Activated CD8-positive, alpha-beta memory T cell treated with anti-CD3 and anti-CD28 coated beads for 48 hours (primary cell): ENCODE data around the gene ATP13A1.
A peak's percentile ranks its signal among the peaks of the same experiment; 100 is the strongest.

Experiments used
- DNase-seq, 3 experiments: peaks; one replicate each; pipeline ENCODE4 v3.0.0-alpha.2; 2020; ENCODE audit warnings: low read depth in 2 of 3, low spot score in 2 of 3

The ATP13A1 gene

DNA sequence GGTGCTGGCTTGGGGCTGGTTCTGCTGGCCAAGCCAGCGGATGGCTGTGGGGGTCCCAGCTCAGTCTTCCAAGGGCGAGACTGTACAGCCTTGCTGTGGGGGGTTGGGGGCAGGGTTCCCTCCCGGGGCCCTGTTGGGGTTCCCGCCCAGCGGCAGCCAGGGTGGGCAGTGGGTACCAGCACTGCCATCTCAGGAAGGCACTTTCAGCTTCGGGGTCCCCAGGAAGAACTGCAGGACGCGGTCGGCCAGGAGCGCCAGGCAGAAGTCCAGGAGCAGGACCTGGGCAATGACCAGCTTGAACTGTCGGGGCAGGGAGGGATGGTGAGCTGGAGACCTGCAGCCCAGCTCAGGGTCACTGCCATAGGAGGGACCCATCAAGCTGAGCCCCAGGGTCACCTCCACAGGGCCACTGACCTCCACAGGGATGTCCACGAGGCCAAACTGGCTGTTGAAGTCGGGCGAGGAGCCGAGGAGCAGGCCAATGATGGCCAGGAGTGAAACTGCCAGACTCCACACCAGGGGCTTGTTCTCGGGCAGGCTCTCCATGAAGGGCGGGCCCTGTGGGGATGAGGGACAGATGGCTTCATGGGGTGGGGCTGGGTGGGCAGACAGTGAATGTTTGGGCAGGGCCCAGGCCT, 18.1 kb downstream of the ATP13A1 start:
- DNase-seq: no peak

DNA sequence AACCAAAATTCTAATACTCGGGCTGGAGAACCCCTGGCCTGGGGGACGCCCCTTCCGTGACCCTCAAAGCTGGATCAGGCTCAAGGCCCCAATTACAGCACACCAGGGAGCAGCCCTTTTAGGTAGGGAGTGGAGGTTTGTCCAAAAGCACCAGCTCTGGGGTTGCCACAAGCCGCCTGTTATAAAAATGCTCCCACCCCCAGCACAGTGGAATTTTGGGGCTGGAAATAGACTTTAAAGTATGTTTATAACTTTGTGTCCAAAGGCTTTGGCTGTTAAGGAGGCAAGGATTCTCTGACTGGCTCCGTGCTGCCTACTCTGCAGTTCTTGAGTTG, 19.5 kb downstream of the ATP13A1 start:
- DNase-seq: no peak

DNA sequence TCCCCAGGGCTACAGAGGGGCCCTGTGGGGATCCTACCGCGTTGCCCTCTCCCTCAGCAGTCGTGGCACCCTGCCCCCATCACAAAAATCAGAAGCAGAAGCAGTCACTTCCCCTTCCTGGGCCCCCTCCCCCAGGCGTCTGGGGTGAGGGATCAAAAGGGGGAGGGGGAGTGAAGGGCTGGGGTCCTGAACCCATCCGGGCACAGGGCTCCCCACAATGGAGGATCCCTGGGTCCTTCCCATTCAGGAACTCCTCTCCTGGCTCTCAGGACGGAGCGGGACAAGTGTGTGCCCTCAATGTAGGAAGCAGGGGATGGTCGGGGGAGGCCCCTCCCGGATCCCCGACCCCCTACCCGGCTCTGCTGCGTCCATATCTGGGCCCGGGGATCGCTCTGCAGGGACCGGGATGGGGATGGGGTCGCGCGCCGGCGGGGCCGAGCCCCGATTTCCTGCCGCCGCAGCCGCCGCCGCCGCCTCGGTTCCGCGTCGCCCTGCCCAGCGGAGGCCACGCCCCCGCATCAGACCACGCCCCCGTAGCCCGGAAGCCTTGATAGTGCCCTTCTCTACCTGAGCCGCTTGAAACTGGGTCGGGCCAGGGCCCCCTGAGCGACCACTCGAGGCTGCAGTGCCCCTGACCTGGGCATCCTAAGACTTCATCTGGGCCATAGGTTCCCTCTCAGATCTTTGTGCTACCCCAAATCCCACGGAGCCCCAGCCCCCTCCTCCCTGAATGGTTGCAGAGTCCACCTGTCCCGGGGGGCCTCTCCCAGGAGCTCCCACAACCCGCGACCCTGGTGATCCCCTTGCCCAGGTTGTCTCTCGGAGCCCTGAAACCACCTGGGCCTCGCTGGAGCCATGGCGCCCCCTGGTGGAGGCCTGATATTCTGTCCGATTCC, 20.1 kb downstream of the ATP13A1 start, which contains the start of gene GMIP:
Gene GMIP, minus strand, starts transcription at position 500 of the 896 bp plus-strand sequence. Its CDS starts 128 bp downstream, at position 372.
- peak; percentile 59 to 85 (median 76) for DNase-seq

DNA sequence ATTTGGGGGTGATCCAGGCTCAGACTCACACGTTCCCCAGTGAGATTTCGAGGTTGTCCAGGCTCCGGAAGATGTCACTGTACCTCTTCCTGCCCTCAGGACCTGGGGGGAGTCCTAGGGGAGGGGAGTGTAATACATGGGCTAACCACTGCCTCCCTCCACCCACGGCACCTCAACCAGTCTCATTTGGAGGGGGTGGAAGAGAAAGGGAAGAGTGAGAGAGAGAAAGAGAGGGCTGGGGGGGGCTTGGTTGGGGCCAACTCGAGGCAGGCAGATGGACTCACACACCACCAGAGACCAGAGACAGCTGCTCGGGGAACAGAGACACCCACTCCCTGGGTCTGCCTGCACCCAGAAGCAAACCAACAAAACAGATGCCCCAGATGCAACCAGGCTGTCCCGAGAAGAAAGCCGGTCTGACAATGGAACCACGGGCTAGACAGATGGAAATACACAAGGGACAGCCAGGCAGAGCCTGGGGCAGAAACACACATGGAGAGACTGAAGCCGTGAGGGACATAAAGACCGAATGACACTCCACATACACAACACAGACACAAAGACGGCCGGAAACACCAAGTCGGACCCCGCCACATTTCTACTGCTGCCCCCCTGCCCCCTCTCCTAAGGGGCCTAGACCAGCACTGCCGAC, 20.8 kb downstream of the ATP13A1 start:
- DNase-seq: peak in 1 of 3 experiments; percentile 18

DNA sequence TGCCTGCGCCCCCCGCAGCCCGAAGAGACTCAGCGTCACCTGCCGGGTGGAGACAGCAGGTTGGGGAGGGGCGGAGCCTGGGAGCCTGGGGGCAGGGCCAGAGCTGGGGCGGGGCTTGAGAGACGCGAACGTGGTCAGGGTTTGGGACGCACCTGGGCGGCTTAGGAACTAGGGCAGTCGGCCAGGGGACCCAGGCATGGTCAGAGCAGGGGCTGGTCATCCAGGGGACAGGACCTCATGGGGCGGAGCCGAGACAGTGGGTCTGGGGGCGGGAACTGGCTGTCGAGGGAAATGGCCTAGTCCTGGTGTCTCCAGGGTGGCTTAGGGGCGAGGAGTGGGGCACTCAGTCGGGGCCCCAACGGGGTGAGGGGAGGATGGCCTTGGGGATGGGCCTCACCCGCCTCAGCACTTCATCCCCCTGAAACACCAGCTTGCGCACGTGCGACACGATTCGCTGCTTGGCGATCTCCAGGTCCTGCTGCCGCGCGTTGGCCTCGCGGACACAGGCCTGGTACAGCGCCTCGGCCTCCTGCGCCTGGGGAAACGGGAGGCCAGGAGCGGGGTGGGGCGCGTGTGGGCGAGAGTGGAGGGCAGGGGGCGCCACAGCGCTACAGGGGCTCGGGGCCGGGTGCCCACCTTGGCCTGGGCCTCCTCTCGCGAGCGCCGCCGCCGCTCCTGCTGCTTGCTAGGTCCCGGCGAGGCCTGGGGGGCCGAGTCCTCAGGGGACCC, 25.8 kb downstream of the ATP13A1 start:
- DNase-seq: no peak

DNA sequence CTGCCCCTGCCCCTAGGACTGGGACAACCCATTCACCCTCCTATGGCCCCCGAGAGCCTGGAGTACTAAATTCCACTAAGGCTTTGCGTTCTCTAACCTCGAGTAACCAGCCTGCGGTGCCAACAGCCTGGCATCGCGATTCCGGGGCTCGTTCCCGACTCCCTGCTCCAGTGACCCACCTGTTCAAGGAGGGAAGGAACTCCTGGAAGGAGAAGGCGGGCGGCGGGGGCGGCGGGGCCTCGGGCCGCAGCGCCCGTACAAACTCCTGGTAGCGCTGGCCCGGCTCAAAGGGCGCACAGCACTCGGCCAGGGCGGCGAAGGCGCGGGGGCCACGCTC, 26.3 kb downstream of the ATP13A1 start:
- DNase-seq: no peak

DNA sequence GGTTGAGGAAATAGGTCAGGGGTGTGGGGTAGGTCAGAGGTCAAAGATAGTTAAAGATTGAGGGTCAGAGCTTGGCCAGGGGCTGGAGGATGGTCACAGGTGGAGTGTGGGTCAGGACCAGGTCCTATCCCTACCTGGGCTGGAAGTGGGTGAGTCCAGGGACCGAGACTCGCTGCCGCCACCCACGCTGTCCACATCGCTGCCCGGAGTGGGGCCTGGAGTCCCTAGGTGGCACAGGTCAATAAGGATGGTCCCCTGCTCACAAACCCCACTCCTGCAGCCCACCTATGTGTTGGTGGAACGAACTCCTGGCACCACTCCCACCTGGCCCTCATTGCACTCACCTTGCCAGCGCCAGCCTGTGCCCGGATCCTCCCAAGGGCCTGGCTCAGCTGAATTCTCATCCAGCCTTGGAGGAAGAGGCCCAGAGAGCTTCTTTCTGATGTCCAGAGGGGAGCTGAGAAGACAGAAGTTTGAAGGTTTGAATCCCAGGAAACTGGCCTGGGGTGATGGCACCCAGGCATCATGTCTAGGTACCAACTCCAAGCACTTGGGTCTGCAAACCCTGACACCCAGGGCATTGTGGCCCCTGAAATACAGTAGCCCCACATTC, 26.8 kb downstream of the ATP13A1 start:
- DNase-seq: no peak

DNA sequence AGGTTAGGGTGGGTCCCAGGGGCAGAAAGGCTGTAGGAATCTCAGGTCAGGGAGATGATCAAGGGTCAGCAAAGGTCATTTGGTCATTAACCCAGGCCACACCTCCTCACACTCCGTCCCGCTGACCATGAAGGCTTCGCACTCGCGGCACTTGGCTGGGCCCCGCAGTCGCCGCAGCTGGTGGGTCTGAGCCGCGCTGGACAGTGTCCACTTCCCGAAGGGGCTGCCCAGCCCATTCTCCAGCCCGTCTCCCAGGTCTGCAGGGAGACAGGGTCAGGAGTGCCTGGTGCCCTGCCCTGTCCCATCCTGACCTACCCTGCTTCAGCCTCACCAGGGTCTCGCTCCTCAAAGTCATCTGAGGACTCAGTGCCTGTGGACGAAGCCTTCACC, 28.2 kb downstream of the ATP13A1 start:
- no peak for DNase-seq

DNA sequence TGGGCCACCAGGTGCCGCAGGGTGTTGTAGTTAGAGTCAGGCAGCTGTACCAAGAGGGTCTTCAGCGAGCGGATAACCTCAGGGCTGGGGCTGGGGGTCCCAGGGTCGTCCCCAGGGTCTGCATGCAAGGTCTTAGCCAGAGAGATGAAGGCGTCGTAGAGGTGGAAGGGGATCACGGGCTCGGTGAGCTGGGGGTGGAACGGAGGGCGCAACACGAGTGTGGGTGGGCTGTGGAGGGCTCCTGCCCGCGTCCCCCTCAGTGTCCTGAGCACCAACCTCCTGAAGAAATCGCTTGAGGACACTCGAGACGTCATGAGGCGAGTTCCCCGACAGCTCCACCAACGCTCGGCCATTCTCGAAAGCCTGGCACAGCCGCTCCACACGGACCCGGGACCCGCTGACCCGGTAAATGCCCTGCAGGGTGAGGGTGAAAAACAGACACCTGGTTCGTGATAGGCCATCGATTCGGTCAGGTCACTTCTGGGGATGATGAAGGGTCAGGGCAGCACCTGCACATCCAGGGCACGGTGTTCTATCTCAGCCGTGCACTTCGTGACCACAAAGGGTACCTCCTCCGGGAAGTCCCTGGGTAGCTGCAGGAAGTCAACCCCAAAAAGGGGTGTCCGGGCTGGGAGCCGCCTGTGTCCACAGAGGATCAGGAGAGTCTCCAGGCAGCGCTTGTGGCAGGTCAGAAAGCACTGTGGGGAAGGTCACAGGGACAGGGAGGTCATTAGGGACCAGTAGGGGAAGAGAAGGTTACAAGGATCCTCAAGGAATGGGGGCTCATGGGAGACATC, 28.8 kb downstream of the ATP13A1 start:
- no peak for DNase-seq

DNA sequence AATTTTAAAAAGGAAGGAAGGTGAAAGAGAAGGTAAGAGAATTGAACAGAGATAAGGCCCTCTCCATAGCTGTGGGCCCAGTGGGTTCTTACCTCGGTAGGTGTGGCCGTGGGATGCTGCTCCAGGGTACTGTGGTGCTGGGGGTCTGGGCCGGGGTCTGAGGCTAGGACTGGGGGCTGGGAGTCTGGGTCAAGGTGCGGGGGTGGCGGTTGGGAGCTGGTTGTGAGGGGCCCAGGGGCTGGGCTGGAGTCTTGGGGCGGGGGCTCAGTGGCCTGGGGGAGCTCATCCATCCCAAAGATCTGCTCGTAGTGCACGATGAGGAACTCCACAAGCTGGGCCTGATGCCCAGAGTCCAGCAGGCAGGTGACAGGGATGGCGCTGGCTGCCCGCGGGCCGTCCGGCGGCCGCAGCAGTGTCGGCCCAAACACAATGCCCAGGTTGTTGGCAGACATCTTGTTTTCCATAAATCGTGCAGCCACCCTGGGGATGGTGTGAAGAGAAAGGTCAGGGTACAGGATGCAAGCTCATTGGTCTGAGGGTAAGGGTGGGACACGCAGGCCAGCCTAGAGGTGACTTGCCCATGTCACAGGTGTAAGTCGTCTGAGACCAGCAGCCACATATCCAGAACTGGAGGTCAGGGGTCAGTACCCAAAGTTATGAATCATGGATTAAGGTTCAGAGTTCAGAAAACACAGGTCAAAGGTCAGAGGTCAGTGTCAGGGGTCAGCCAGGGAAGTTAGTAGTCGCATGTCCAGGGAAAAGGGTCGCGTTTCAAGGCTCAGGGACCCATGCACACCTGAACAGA, 29.6 kb downstream of the ATP13A1 start:
- DNase-seq: no peak

DNA sequence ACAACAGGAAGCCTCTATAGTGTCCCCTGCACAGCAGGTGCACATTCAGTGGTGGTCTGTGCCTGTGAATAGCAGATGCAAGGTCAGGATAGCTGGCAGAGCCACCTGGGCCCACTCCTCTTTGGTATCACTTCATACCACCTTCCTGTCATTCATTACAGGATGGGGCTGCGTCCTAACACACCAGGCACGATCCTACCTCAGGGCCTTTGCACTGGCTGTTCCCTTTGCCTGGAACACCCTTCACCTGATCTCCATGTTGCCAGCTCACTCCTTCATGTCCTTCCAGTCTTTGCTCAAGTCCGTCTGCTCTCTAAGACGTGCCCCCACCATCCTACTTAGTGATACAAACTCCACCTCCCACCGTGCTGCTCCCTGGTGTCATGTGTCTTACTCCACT, 30.8 kb downstream of the ATP13A1 start:
- no peak for DNase-seq

DNA sequence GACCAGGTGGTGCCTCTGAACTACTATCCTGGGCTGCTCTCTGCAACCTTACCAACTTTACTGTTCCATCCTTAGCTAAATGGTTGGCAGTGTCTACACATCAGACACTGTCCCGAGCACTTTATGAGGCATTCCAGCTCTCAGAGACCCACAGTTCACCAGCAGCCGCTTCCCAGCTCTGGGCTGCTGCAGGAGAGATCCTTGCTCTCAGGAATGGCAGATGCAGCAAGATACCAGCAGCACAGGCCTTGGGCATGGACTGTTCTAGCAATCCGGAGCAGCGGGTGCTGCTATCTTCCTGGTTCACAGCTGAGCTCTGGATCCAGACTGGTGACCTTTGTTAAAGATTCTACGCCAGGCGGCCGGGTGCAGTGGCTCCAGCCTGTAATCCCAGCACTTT, 32.1 kb downstream of the ATP13A1 start:
- DNase-seq: no peak

DNA sequence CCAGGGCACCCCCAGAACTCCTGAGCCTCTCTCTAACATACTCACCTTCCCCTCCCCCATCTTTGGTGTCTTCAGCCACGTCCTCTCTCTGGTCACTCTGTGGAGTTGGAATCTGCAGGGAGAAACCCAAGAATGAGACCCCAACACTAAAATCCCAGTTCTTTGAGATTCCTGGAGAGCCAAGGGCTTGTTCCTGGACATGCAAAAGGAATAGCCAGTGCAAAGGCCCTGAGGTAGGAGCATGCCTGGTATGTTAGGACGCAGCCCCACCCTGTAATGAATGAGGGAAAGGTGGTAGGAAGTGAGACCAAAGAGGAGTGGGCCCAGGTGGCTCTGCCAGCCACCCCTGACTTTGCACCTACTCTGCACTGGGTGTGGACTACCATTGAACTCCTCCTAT, 33.0 kb downstream of the ATP13A1 start:
- DNase-seq: no peak

DNA sequence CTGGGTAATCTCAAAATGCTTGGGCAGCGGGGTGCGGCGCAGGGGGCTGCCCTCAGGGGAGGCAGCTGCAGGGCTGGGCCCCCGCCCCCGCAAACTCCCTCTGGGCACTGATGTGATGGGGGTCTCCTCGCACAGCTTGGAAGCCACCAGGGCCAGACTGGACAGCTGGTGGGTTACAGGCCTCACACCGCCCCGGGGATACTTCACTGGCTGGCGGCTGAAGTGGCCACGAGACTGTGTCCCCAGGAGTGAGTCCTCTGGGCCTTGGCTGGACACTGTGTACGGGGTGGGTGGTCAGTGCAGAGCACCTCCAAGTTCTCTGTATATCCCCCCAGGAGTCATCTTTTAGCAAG, 33.4 kb downstream of the ATP13A1 start:
- no peak for DNase-seq

DNA sequence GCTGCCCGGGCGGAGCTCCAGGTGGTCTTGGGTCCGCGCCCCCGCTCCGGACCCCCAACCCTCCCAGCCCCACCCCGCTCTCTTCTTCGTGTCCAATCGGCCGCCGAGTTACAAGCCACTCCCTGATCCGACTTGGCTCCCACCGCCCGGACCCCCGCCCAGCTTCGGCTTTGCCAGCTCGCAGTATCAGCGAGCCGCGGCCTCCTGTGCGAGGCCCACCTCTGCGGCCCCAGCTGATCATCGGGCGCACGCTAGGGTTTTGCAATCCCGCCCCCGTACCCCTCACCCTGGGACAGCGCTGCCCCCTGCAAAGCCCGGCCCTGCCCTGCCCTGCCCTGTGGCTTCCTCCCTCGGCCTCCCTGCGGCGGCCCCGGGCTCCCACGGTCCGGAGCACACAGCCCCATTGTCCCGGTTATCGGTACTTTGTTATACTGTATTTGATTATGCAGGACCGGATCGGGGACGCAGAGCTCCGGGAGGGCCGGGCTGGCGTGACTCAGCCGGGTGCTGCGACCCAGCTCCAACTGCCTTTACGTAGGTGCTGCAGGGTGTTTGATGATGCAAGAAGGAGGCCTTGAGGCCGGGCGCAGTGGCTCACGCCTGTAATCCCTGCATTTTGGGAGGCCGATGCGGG, 34.9 kb downstream of the ATP13A1 start:
- peak; percentile 36 to 41 (median 37) for DNase-seq

DNA sequence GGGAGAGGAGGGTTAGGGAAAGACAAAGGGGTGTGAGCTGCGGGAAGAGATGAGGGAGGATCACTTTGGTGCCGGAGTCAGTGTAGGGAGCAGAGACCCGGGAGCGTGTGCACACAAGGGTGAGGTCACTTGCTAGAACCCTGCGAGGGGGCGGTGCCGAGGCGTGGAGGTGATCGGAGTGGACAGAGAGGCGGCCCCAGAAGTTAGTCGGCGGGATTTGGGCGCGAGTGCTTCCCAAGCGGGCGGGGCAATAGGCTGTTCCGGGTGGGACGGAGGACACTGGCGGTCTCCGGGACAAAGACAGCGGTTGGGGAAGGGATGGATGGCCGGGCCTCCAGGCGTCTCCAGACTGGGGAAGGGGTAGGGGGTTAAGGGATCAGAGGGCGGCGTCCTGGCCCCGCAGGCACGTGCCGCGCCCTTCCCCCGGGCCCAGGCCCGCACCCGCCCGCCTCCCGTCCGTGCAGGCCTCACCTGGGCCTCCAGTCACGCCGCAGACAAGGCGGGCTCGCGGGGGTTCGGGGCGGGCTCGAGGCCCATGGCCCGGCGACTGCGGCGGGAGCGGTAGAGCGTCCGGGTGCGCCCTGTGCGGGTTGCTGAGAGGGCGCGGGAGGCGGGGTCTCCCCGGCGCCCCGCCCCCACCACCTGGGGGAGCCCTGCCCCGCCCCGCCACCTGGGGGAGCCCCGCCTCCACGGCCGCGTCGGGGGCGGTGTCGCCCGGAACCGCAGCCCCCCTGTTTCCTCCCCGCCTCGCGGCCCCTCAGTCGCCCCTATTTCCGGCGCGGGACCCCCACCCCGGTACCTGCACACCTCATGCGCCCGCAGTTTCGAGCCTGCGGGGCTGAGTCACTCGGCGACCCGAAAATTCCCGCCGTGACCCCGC, 35.6 kb downstream of the ATP13A1 start, which contains the start of gene LPAR2:
Gene LPAR2, minus strand, starts transcription at position 600 of the 880 bp plus-strand sequence. CDS start 945 bp downstream, outside the sequence.
- DNase-seq: peak; percentile 36 to 54 (median 42)

DNA sequence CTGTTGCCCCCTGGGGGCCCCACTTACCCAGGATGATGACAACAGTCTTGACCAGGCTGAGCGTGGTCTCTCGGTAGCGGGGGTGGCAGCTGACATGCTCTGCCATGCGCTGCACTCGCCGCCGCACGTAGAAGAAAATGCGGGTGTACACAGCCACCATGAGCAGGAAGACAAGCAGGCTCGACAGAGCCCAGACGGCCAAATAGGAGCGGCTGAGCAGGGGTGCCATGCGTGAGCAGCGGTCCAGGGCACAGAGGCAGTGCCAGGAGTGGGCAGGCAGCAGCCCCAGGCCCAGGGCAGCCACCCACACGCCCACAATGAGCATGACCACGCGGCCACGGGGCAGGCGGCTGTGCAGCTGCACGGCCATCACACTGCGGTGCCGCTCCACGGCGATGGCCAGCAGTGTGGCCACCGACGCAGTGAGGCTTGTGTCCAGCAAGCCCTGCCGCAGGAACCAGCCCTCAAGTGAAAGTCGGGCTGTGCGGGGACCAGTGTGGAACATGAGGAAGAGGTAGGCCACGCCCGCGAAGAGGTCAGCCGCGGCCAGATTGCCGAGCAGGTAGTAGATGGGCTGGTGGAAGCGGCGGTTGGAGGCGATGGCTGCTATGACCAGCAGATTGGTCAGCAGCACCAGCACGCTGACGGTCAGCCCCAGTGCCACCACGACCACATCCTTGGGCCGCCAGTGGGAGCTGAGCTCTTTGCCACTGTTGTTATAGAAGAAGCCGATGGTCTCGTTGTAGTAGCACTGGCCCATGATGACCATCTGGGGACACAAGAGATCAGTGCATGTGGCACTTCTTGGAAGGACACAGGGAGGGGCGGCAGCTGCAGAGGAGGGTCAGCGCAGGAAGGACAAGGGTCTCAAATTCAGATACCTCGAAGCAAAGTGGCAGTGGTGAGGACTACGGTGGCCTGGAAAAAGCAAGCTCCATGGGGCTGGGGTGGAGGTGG, 36.7 kb downstream of the ATP13A1 start:
- no peak for DNase-seq
